BLaER1 treated with 17β-estradiol and CSF1 and Interleukin-3, amounts not matched to agents 10 nM and 100 nM (cell line): Measurements from ENCODE around the gene OPA3.
"Not testable (repeated sequence)": the region's sequence is repeated elsewhere in the genome, so short reads cannot be mapped to it uniquely, and the experiment has no call there.

Experiments
- H3K27ac ChIP-seq, 11 experiments: shearing (Covaris generic); formaldehyde crosslinking; 2 replicates each; pipeline ENCODE4 v1.8.1; 2022
- H3K27me3 ChIP-seq, 11 experiments: shearing (Covaris generic); formaldehyde crosslinking; 2 replicates each; pipeline ENCODE4 v1.8.1; 2022
- H3K36me3 ChIP-seq, 11 experiments: shearing (Covaris generic); formaldehyde crosslinking; 2 replicates each; pipeline ENCODE4 v1.8.1; 2022
- H3K4me1 ChIP-seq, 10 experiments: shearing (Covaris generic); formaldehyde crosslinking; 2 replicates each; pipeline ENCODE4 v1.8.1; 2022
- H3K4me2 ChIP-seq, 11 experiments: shearing (Covaris generic); formaldehyde crosslinking; 2 replicates each; pipeline ENCODE4 v1.8.1; 2022
- H3K4me3 ChIP-seq, 10 experiments: shearing (Covaris generic); formaldehyde crosslinking; 2 replicates each; pipeline ENCODE4 v1.8.1; 2022
- H3K9ac ChIP-seq, 11 experiments: shearing (Covaris generic); formaldehyde crosslinking; 2 replicates each; pipeline ENCODE4 v1.8.1; 2022
- H3K9me3 ChIP-seq, 11 experiments: shearing (Covaris generic); formaldehyde crosslinking; replicated peaks in 1 of 11; 2 replicates each; pipeline ENCODE4 v1.8.1; 2022
- H4K20me1 ChIP-seq, 11 experiments: shearing (Covaris generic); formaldehyde crosslinking; 2 replicates each; pipeline ENCODE4 v1.8.1; 2022
- Cebpa-rat ChIP-seq, 11 experiments: shearing (Covaris generic); IDR thresholded peaks; 2 replicates each; pipeline ENCODE4 v1.8.1; 2022

OPA3 gene

GRCh38 chr19:45517641-45518468 lies 66.7 kb downstream of the OPA3 start:
- H3K4me2 ChIP-seq = peak overlapping the region in 10 of 11 experiments; percentile 5 to 99 (median 94); a peak in 12 of 22 replicates
- peaks cover 45 to 97% (median 63%) of the 10 kb centered on the region in 10 experiments for H3K4me1 ChIP-seq
- H3K27ac ChIP-seq = peak overlapping the region in 6 of 11 experiments; percentile 25 to 92 (median 88); a peak in 9 of 22 replicates
- H4K20me1 ChIP-seq = peaks cover 17 to 82% (median 55%) of the 10 kb centered on the region in 11 experiments; a peak in 17 of 22 replicates
- H3K4me3 ChIP-seq = no peak overlapping the region
- no peak for TF ChIP-seq Cebpa-rat (IDR thresholded peaks at IDR 0.05)
- H3K36me3 ChIP-seq = peaks cover 37 to 92% (median 68%) of the 10 kb centered on the region in 11 experiments
- H3K9me3 ChIP-seq = no peaks in the 10 kb centered on the region
- H3K27me3 ChIP-seq = no peaks in the 10 kb centered on the region
- peak overlapping the region in 4 of 11 experiments; percentile 22 to 76 (median 29); a peak in 3 of 22 replicates for H3K9ac ChIP-seq

GRCh38 chr19:45517238-45517637 lies 67.4 kb downstream of the OPA3 start:
- Histone ChIP-seq H4K20me1 (peaks cover 17 to 88% (median 56%) of the 10 kb centered on the region in 11 experiments; a peak in 17 of 22 replicates), H3K4me2 (peak overlapping the region in 10 of 11 experiments; percentile 5 to 99 (median 94); a peak in 17 of 22 replicates), H3K4me1 (peaks cover 51 to 97% (median 64%) of the 10 kb centered on the region in 10 experiments), H3K9ac (peak overlapping the region in 5 of 11 experiments; percentile 22 to 95 (median 30); a peak in 5 of 22 replicates), H3K36me3 (peaks cover 37 to 92% (median 63%) of the 10 kb centered on the region in 11 experiments), H3K9me3 (no peaks in the 10 kb centered on the region), H3K27me3 (no peaks in the 10 kb centered on the region), H3K27ac (peak overlapping the region in 7 of 11 experiments; percentile 5 to 92 (median 84); a peak in 10 of 22 replicates), H3K4me3 (no peak overlapping the region)
- no peak for TF ChIP-seq Cebpa-rat (IDR thresholded peaks at IDR 0.05)

- H4K20me1 ChIP-seq = peaks cover 16 to 91% (median 62%) of the 10 kb centered on the region in 11 experiments; a peak in 18 of 22 replicates
- H3K4me1 ChIP-seq = peaks cover 64 to 97% (median 72%) of the 10 kb centered on the region in 10 experiments
- peak overlapping the region; percentile 67 to 99 (median 94) for H3K4me2 ChIP-seq
- H3K9me3 ChIP-seq = no peaks in the 10 kb centered on the region
- H3K36me3 ChIP-seq = peaks cover 27 to 93% (median 54%) of the 10 kb centered on the region in 11 experiments
- no peaks in the 10 kb centered on the region for H3K27me3 ChIP-seq
- peak overlapping the region; percentile 65 to 95 (median 71) for H3K9ac ChIP-seq
- H3K4me3 ChIP-seq = peak overlapping the region in 9 of 10 experiments; percentile 8 to 99 (median 43); a peak in 15 of 20 replicates
- no peak for TF ChIP-seq Cebpa-rat (IDR thresholded peaks at IDR 0.05)
- peak overlapping the region; percentile 63 to 94 (median 86) for H3K27ac ChIP-seq
Observed at GRCh38 chr19:45515807-45516401, 68.7 kb downstream of the OPA3 start.

GRCh38 chr19:45515081-45515624 lies 69.4 kb downstream of the OPA3 start:
- H3K27ac ChIP-seq = peak overlapping the region; percentile 80 to 94 (median 86)
- peak overlapping the region; percentile 67 to 99 (median 94) for H3K4me2 ChIP-seq

GRCh38 chr19:45514376-45515051 lies 70.1 kb downstream of the OPA3 start:
- no peak for TF ChIP-seq Cebpa-rat (IDR thresholded peaks at IDR 0.05)
- H3K4me3 ChIP-seq = peak overlapping the region in 8 of 10 experiments; percentile 20 to 99 (median 40); a peak in 16 of 20 replicates
- peak overlapping the region; percentile 67 to 99 (median 94) for H3K4me2 ChIP-seq
- H3K9me3 ChIP-seq = no peaks in the 10 kb centered on the region
- peaks cover 78 to 97% (median 81%) of the 10 kb centered on the region in 10 experiments for H3K4me1 ChIP-seq
- peaks cover 11 to 91% (median 71%) of the 10 kb centered on the region in 11 experiments; a peak in 19 of 22 replicates for H4K20me1 ChIP-seq
- H3K27me3 ChIP-seq = no peaks in the 10 kb centered on the region
- peak overlapping the region; percentile 66 to 95 (median 71) for H3K9ac ChIP-seq
- peaks cover 18 to 93% (median 47%) of the 10 kb centered on the region in 11 experiments; a peak in 21 of 22 replicates for H3K36me3 ChIP-seq
- peak overlapping the region; percentile 80 to 94 (median 86) for H3K27ac ChIP-seq

More at GRCh38 chr19:45515081-45515624, 69.4 kb downstream of the OPA3 start:
- H3K4me1 ChIP-seq = peaks cover 72 to 97% (median 76%) of the 10 kb centered on the region in 10 experiments
- H3K9me3 ChIP-seq = no peaks in the 10 kb centered on the region
- peak in 9 of 11 experiments; percentile 35 to 90 (median 75); a peak in 15 of 22 replicates for TF ChIP-seq Cebpa-rat (IDR thresholded peaks at IDR 0.05)
- H3K27me3 ChIP-seq = no peaks in the 10 kb centered on the region
- H3K36me3 ChIP-seq = peaks cover 21 to 93% (median 53%) of the 10 kb centered on the region in 11 experiments
- peak overlapping the region in 8 of 10 experiments; percentile 32 to 99 (median 43); a peak in 15 of 20 replicates for H3K4me3 ChIP-seq
- H4K20me1 ChIP-seq = peaks cover 13 to 91% (median 70%) of the 10 kb centered on the region in 11 experiments; a peak in 19 of 22 replicates
- peak overlapping the region; percentile 66 to 95 (median 72) for H3K9ac ChIP-seq

- Histone ChIP-seq H3K4me2 (peak overlapping the region; percentile 67 to 99 (median 94)), H3K27ac (peak overlapping the region; percentile 80 to 94 (median 86); a peak in 21 of 22 replicates), H3K9ac (peak overlapping the region in 10 of 11 experiments; percentile 4 to 95 (median 70); a peak in 12 of 22 replicates), H3K9me3 (no peaks in the 10 kb centered on the region), H3K36me3 (peaks cover 3 to 85% (median 32%) of the 10 kb centered on the region in 11 experiments; a peak in 21 of 22 replicates), H3K4me1 (peaks cover 76 to 91% (median 83%) of the 10 kb centered on the region in 10 experiments), H4K20me1 (peaks cover 8 to 94% (median 57%) of the 10 kb centered on the region in 11 experiments; a peak in 18 of 22 replicates), H3K4me3 (peak overlapping the region in 4 of 10 experiments; percentile 54 to 99 (median 98); a peak in 7 of 20 replicates), H3K27me3 (no peaks in the 10 kb centered on the region)
- no peak for TF ChIP-seq Cebpa-rat (IDR thresholded peaks at IDR 0.05)
Observed at GRCh38 chr19:45512881-45513483, 71.6 kb downstream of the OPA3 start.

GRCh38 chr19:45511074-45511473 lies 73.5 kb downstream of the OPA3 start:
- Histone ChIP-seq H3K36me3 (peaks cover 0 to 67% (median 13%) of the 10 kb centered on the region in 11 experiments; a peak in 13 of 22 replicates), H3K9me3 (no peaks in the 10 kb centered on the region), H3K9ac (peak overlapping the region in 5 of 11 experiments; percentile 0 to 95 (median 73); a peak in 8 of 22 replicates), H3K27ac (0 out of 22 replicates have a peak overlapping the region, but pooled peaks of 1 of the 11 experiments have one; percentile 18), H3K4me2 (peak overlapping the region; percentile 34 to 99 (median 94); a peak in 21 of 22 replicates), H3K4me1 (peaks cover 62 to 81% (median 71%) of the 10 kb centered on the region in 10 experiments), H4K20me1 (peaks cover 8 to 82% (median 52%) of the 10 kb centered on the region in 11 experiments; a peak in 18 of 22 replicates), H3K4me3 (peak overlapping the region in 4 of 10 experiments; percentile 54 to 99 (median 98); a peak in 8 of 20 replicates), H3K27me3 (no peaks in the 10 kb centered on the region)
- TF ChIP-seq Cebpa-rat (IDR thresholded peaks at IDR 0.05) = no peak

GRCh38 chr19:45510352-45510751 lies 74.2 kb downstream of the OPA3 start:
- not testable (repeated sequence) for H3K27me3 ChIP-seq
- peak overlapping the region in 9 of 11 experiments; percentile 53 to 95 (median 91); a peak in 15 of 22 replicates for H3K9ac ChIP-seq

More at GRCh38 chr19:45510352-45510751, 74.2 kb downstream of the OPA3 start:
- Histone ChIP-seq H3K4me3 (peak overlapping the region in 7 of 10 experiments; percentile 80 to 99 (median 98); a peak in 13 of 20 replicates), H4K20me1 (peaks cover 8 to 75% (median 52%) of the 10 kb centered on the region in 11 experiments; a peak in 18 of 22 replicates), H3K4me1 (peaks cover 62 to 81% (median 71%) of the 10 kb centered on the region in 10 experiments), H3K36me3 (peaks cover 0 to 61% (median 11%) of the 10 kb centered on the region in 11 experiments; a peak in 13 of 22 replicates), H3K27ac (peak overlapping the region in 4 of 11 experiments; percentile 68 to 94 (median 90); a peak in 6 of 22 replicates), H3K4me2 (peak overlapping the region; percentile 91 to 99 (median 95); a peak in 21 of 22 replicates)
- not testable (repeated sequence) for H3K9me3 ChIP-seq
